ENCODE results near the gene TUBG2.

DNA sequence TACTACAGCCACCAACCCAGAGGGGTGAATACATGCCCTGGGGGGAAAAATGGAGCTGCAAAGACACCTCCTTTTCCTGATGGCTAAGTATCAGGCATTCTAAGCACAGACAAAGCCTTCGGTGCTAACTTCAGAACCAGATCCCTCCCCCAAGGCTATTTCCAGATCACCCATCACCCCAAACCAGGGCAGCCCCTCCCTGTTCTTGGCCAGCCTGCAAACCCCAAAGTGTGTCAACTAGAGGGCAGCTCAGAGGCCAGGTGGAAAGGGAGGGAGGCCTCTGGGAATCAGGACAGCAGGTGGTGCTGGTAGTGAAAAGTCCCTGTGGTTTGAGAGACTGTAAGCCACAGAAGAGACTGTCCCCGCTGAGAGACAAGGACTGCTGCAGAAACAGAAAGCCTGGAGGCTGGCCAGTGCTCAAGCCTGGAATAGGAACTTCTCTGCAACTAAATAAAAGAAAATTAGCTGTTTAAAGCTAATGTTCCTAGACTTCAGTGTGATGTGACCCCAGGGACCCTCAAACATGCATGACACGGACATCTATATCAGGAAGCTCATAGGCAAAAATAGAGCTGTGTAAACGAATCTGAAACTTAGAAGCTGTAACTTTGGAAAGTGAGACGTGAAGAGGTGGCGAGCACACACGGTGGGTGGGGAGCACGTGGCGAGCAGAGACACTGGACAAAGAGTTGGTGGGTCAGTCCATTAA, 40.5 kb upstream of the TUBG2 start:
- peak; percentile 57 for TF ChIP-seq CTCF (conservative IDR thresholded peaks at IDR 0.05; ENCODE audit: low read length)
- no peak for TF ChIP-seq EZH2phosphoT487 (IDR thresholded peaks at IDR 0.05; ENCODE audit: borderline replicate concordance, low read depth, low read length)

Measured in OCI-LY7 (cell line).